AG09319 (cell line): ENCODE measurements around the gene RAMP1.

ENCODE experiments used
- DNase-seq: peaks from one replicate; pipeline ENCODE4 v3.0.0-alpha.2; 2010; ENCODE audit warnings: low read depth; ENCODE audit errors: extremely low read depth
- CTCF ChIP-seq: IDR thresholded peaks from 2 replicates; pipeline ENCODE4 v1.5.1; 2011; ENCODE audit warnings: low read depth, mild to moderate bottlenecking, inconsistent platforms, low read length, moderate library complexity

Gene RAMP1

GRCh38 chr2:237859533-237860272 is at the start of gene RAMP1:
TSS of gene RAMP1 (plus strand) at chr2:237859623. CDS start at chr2:237859676, 53 bp downstream.
- DNase-seq, result no peak
- no peak for TF ChIP-seq CTCF

GRCh38 chr2:237815637-237816036 is 43.8 kb upstream of the RAMP1 start:
- no peak for TF ChIP-seq CTCF
- DNase-seq, result no peak

- TF ChIP-seq CTCF, result no peak
- no peak for DNase-seq
These were observed 42.9 kb upstream of the RAMP1 start for GRCh38 chr2:237816531-237816930.

GRCh38 chr2:237818066-237818473 is 41.4 kb upstream of the RAMP1 start:
- DNase-seq, result peak; percentile 60
- TF ChIP-seq CTCF, result no peak

GRCh38 chr2:237819231-237819630 is 40.2 kb upstream of the RAMP1 start:
- TF ChIP-seq CTCF, result no peak
- DNase-seq, result no peak

GRCh38 chr2:237820421-237820820 is 39.0 kb upstream of the RAMP1 start:
- no peak for DNase-seq
- TF ChIP-seq CTCF, result no peak

- TF ChIP-seq CTCF, result no peak
- no peak for DNase-seq
These were observed 35.9 kb upstream of the RAMP1 start for GRCh38 chr2:237823544-237823943.
